Thymus (tissue), 11 donors: ENCODE results near the gene TMEM181. TPM values are rescaled to one million over a fixed set of nuclear protein-coding genes. Genes with fewer than 3 reads are reported as not detected.
"Not testable (repeated sequence)": the region's sequence is repeated elsewhere in the genome, so short reads cannot be mapped to it uniquely, and the experiment has no call there.

ENCODE experiments used
- DNase-seq, 9 donors: peaks; one replicate each; pipeline ENCODE4 v3.0.0-alpha.2; 2013; ENCODE audit warnings: low spot score in 9 of 9, low read depth in 6 of 9, missing footprints in 1 of 9
- H3K27ac ChIP-seq, 2 donors: one replicate each; pipeline ENCODE4 v1.5.1; 2013; ENCODE audit warnings: control low read depth in 1 of 2, low read depth in 1 of 2, low read length in 1 of 2, mild to moderate bottlenecking in 1 of 2, moderate library complexity in 1 of 2
- H3K27me3 ChIP-seq, 2 donors: one replicate each; pipeline ENCODE4 v1.5.1; 2013; ENCODE audit warnings: low read length in 1 of 2; ENCODE audit not compliant: control insufficient read depth in 2 of 2, insufficient read depth in 1 of 2
- H3K36me3 ChIP-seq, 2 donors: one replicate each; pipeline ENCODE4 v1.5.1; 2013; ENCODE audit warnings: low read length in 1 of 2, mild to moderate bottlenecking in 1 of 2, moderate library complexity in 1 of 2; ENCODE audit not compliant: control insufficient read depth in 2 of 2, insufficient read depth in 2 of 2
- H3K4me1 ChIP-seq, 2 donors: one replicate each; pipeline ENCODE4 v1.5.1; 2013; ENCODE audit warnings: low read length in 2 of 2; ENCODE audit not compliant: control insufficient read depth in 2 of 2, insufficient read depth in 2 of 2
- H3K4me3 ChIP-seq, 2 donors: one replicate each; pipeline ENCODE4 v1.5.1; 2013; ENCODE audit warnings: low read length in 2 of 2, control low read depth in 1 of 2, mild to moderate bottlenecking in 1 of 2
- H3K9me3 ChIP-seq, 2 donors: one replicate each; pipeline ENCODE4 v1.5.1; 2013; ENCODE audit warnings: low read length in 1 of 2, mild to moderate bottlenecking in 1 of 2; ENCODE audit not compliant: control insufficient read depth in 2 of 2, insufficient read depth in 1 of 2
- WGBS: extraction: QIAGEN DNeasy Blood & Tissue Kit; methylation state at CpG from one replicate; pipeline ENCODE4 v1.1.7; 2013; 5-methylcytosine and 5-hydroxymethylcytosine counted together
- polyA plus RNA-seq: library from polyadenylated mRNA; stranded (reverse); fragments of 200-250 nt; gene quantifications from one replicate; pipeline ENCODE4 v1.2.3, GENCODE V29; 2013
- total RNA-seq: library from RNA; stranded (reverse); fragments of 120-200 nt; gene quantifications from one replicate; pipeline ENCODE4 v1.2.4, GENCODE V29; 2013
- donor health status: healthy.

The TMEM181 gene
- total and polyA plus RNA-seq, 2 donors = 8.6 to 21.0 TPM

DNA sequence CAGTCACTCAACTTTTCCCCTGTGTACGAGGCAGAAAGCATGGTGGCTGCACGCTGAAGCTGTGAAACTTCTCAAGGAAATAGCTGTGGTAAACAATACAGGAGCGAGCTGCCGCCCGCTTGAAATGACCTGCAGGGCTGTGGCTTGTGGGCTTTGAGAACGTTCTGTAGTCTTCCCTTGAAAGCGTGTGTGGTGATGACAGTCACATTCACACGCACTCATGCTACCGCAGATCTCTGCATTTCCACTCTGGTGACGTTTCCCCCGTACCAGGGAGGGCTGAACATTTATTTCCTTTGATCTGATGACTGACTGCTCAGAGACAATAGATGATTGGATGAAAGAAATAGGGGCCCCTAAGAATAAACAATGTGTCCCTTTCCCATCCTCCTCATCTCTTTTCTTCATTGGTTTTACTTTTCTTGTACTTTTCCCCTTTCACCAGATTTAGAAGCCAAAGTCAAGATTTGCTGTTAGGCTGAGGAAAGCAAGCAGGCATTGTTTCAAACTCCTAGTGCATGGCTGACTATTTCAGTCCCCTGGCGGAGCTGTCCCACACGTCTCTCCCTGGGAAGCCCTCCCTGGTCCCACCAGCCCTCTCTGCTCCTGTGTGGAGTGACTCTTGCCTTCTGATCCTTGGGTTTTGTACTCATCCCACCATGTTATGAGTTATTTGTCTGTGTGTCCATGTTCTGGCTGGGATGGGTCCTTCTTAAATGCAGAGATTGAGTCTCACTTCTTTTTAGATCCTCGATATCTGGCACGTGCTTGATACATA, 93.9 kb downstream of the TMEM181 start:
- 26% methylated on average over 15 of the region's 15 CpGs for WGBS
- H3K9me3 ChIP-seq = no peaks in the 10 kb centered on the region
- H3K36me3 ChIP-seq = peaks cover 0 to 4% of the 10 kb centered on the region in 2 donors
- DNase-seq = peak; percentile 63 to 95 (median 87)
- H3K4me3 ChIP-seq = peak overlapping the region in 1 of 2 donors; percentile 29
- H3K4me1 ChIP-seq = peaks cover 28 to 54% of the 10 kb centered on the region in 2 donors
- peak overlapping the region; percentile 76 to 94 for H3K27ac ChIP-seq
- peaks cover 0 to 4% of the 10 kb centered on the region in 2 donors for H3K27me3 ChIP-seq

DNA sequence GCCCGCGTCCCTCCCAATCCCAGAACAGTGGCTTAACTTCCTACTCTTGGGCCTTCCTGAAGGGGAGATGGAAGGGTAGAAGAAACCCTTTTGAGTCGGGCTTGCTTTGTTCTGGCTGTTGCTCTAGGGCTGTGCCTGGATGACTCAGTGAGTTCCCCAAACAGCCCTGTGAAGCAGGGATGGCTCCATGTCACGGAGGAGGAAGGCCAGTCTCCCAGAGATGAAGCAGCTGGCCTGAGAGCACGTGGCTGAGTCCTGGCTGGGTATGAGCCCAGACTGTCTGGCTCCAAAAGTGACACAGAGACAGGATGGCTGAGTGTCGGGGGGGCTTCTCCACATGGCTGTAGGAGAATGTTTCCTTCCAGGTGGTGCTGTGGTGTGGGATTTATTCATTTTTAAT, 94.6 kb downstream of the TMEM181 start:
- H3K4me3 ChIP-seq = peak overlapping the region in 1 of 2 donors; percentile 15
- peaks cover 0 to 4% of the 10 kb centered on the region in 2 donors for H3K27me3 ChIP-seq
- H3K27ac ChIP-seq = peak overlapping the region; percentile 76 to 94
- H3K36me3 ChIP-seq = peaks cover 0 to 4% of the 10 kb centered on the region in 2 donors
- 89% methylated on average over 6 of the region's 6 CpGs for WGBS
- H3K9me3 ChIP-seq = no peaks in the 10 kb centered on the region
- peaks cover 33 to 52% of the 10 kb centered on the region in 2 donors for H3K4me1 ChIP-seq
- no peak for DNase-seq

DNA sequence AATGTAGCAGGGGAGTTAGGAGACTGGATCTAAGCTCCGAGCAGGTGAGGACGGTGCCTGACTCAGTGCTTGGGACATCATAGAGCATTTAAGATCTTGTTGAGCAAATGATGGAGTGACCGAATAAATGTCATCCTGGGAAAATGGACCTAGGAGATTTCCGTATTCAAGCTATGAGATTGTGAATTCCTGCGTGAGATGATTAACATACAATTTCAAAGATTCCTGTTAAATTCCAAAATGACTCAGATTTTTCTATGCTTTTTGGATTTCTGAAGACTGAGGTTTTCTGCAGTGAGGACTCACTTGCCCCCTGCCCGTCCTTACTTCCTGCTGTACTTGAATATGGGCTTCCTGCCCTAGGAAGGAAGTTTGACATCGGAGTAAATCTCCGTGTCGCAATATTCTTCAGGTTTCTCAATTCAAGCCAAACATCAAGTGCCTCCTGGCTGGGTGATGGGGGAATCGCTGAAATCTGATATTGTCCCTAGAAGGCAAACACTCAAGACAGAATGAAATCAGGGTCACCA, 95.1 kb downstream of the TMEM181 start:
- 60% methylated on average over 10 of the region's 10 CpGs for WGBS
- Histone ChIP-seq H3K27ac (peak overlapping the region in 1 of 2 donors; percentile 94), H3K9me3 (no peaks in the 10 kb centered on the region), H3K36me3 (peaks cover 0 to 4% of the 10 kb centered on the region in 2 donors), H3K4me3 (no peak overlapping the region), H3K4me1 (peaks cover 33 to 52% of the 10 kb centered on the region in 2 donors), H3K27me3 (peaks cover 0 to 4% of the 10 kb centered on the region in 2 donors)
- peak in 1 of 9 donors; percentile 46 for DNase-seq

DNA sequence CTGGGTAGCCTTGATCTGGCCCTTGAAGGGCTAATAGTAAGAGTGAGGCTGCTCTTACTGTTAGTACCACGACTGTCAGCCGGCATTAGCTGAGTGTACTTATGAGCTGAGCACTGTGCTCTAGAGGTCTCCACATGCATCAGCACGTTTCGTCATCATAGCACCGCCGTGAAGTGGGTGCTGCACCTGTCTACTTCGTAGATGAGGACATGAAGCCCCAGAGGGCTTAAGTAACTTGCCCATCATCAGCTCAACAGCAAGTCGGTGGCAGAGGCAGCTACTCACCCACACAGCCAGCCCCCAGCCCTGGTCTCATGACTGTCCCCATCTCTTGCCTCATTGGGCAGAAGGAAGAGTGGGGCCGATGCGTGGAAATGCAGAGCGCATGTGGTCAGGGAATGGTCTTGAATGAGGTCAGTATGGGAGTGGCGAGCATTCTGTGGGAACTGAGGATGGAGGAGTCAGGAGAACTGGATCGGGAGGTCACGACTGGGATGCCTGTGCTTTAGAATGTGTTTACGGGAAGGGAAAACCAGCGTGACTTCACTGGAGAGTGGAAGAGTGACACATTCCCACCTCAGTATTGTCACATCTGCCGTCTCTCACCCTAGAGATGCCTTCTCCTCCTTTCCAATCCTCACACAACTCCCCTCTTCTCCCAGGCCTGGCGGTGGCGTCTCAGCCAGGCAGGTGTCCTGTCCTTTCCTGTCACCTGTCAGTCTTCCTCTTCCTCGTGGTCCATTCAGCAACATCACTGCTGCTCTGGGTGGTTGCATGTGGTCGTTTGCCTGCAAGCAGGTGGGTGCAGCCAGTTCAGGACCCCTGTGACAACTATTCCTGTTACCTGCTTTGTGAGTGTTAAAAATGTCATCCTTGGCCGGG, 95.9 kb downstream of the TMEM181 start:
- DNase-seq = no peak
- no peak overlapping the region for H3K4me3 ChIP-seq
- WGBS = 82% methylated on average over 22 of the region's 22 CpGs
- H3K27ac ChIP-seq = no peak overlapping the region
- peaks cover 0 to 4% of the 10 kb centered on the region in 2 donors for H3K36me3 ChIP-seq
- H3K27me3 ChIP-seq = peaks cover 0 to 4% of the 10 kb centered on the region in 2 donors
- H3K4me1 ChIP-seq = peaks cover 34 to 55% of the 10 kb centered on the region in 2 donors
- no peaks in the 10 kb centered on the region for H3K9me3 ChIP-seq

DNA sequence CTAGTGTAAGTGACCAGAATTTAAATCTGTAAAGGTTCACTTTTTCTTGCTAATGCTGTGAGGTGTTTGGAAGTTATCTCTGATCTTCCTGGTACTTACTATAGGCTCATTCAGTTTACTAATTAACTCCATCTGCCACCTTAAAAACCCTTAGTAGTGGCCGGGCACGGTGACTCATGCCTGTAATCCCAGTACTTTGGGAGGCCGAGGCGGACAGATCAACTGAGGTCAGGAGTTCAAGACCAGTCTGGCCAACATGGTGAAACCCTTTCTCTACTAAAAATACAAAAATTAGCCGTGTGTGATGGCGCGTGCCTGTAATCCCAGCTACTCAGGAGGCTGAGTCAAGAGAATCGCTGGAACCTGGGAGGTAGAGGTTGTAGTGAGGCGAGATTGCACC, 97.1 kb downstream of the TMEM181 start:
- H3K4me3 ChIP-seq, H3K36me3 ChIP-seq, H3K27me3 ChIP-seq, H3K27ac ChIP-seq, DNase-seq, H3K9me3 ChIP-seq: not testable (repeated sequence)
- H3K4me1 ChIP-seq = peaks cover 39 to 61% of the 10 kb centered on the region in 2 donors
- 97% methylated on average over 9 of the region's 9 CpGs for WGBS

DNA sequence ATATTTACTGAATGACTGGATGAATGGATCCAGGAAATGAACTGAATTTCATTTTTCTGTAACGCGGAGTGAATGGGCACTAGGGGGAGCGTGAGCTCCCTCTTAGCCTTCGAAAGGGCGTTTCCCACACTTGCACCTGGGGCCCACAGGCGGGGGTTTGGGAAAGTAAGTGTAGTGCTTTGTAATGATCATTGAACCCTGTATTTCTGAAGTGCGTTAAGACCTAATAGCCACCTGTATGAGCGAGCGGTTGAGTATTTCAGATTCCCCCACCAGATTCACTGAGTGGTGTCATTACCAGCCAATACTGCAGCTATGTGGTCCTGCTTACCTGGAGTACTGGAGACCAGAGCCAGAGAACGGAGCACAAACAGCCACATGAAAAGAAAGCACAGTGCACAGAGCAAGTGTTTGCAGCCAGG, 100.5 kb downstream of the TMEM181 start:
- H3K4me1 ChIP-seq = peaks cover 23 to 61% of the 10 kb centered on the region in 2 donors
- WGBS = 8% methylated on average over 10 of the region's 10 CpGs
- peaks cover 0 to 2% of the 10 kb centered on the region in 2 donors for H3K9me3 ChIP-seq
- H3K36me3 ChIP-seq = peaks cover under 1 to 3% of the 10 kb centered on the region in 2 donors
- H3K27me3 ChIP-seq = peaks cover 0 to 4% of the 10 kb centered on the region in 2 donors
- H3K4me3 ChIP-seq = no peak overlapping the region
- peak in 6 of 9 donors; percentile 61 to 90 (median 78) for DNase-seq
- H3K27ac ChIP-seq = peak overlapping the region; percentile 69 to 88

DNA sequence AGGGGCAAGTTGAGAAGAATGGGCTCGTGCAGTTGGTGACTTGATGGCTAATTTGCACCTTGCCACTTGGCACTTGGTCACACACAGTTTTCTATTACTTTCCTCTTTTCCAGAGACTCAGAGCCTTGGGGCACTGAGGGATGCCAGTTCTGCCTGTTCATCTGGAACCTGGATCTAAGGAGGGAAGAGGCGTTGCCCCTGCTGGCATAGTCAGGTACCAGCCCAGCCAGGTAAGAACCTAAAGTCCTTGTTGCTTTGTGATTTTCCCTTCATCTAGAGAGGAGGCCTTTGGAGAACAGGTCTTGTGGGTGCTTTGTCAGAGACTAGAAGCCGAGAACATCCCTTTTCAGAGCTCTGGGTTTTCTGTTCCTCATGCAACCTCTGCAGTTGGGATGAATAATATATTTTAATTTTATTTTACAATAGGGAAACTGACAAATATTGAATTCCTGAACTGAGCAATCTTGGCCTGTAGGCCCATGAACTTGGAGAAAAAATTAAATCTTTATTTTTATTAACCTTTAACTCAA, 101.3 kb downstream of the TMEM181 start:
- peaks cover 8 to 10% of the 10 kb centered on the region in 2 donors for H3K36me3 ChIP-seq
- WGBS = 90% methylated on average over 3 of the region's 3 CpGs
- H3K4me1 ChIP-seq = peaks cover 26 to 59% of the 10 kb centered on the region in 2 donors

GRCh38 chr6:158662607-158662953, 102.7 kb downstream of the TMEM181 start:
- WGBS = 65% methylated on average over 3 of the region's 3 CpGs
- no peaks in the 10 kb centered on the region for H3K27me3 ChIP-seq
- H3K4me3 ChIP-seq = peak overlapping the region; percentile 59 to 60
- H3K4me1 ChIP-seq = peaks cover 40 to 72% of the 10 kb centered on the region in 2 donors
- DNase-seq = no peak
- peak overlapping the region; percentile 91 to 95 for H3K27ac ChIP-seq
- H3K9me3 ChIP-seq = peaks cover 0 to 4% of the 10 kb centered on the region in 2 donors
- H3K36me3 ChIP-seq = peaks cover 9 to 17% of the 10 kb centered on the region in 2 donors

More for the DNA sequence above, 101.3 kb downstream of the TMEM181 start:
- Histone ChIP-seq H3K9me3 (peaks cover 0 to 4% of the 10 kb centered on the region in 2 donors), H3K27me3 (no peaks in the 10 kb centered on the region), H3K4me3 (no peak overlapping the region), H3K27ac (peak overlapping the region; percentile 39 to 88)
- peak in 1 of 9 donors; percentile 31 for DNase-seq
